Measurements from ENCODE around the gene ALCAM. TPM values are rescaled to one million over a fixed set of nuclear protein-coding genes. Genes with fewer than 3 reads are reported as not detected.

Gene ALCAM
- total RNA-seq, 3 donors from 2014 or later = 20.3 to 223 (median 118) TPM

- no peaks in the 10 kb centered on the region for H3K36me3 ChIP-seq
These were observed 107.0 kb downstream of the ALCAM start for GRCh38 chr3:105473521-105474223.

GRCh38 chr3:105480768-105481167, 114.1 kb downstream of the ALCAM start:
- intact Hi-C loops (cut with DNase I; ENCODE audit: low total_unique reads) = no loop called here
- Histone ChIP-seq H3K9me3 (peaks cover 0 to 8% of the 10 kb centered on the region in 2 donors), H3K4me3 (no peak overlapping the region), H3K27me3 (no peaks in the 10 kb centered on the region), H3K4me1 (no peaks in the 10 kb centered on the region), H3K27ac (no peak overlapping the region), H3K36me3 (no peaks in the 10 kb centered on the region)
- no peak for DNase-seq (ENCODE audit: low spot score in 2 of 2)
- TF ChIP-seq POLR2A (IDR thresholded peaks at IDR 0.05) (no peak), POLR2AphosphoS5 (IDR thresholded peaks at IDR 0.05) (no peak), CTCF (IDR thresholded peaks at IDR 0.05) (no peak)

More at GRCh38 chr3:105473521-105474223, 107.0 kb downstream of the ALCAM start:
- TF ChIP-seq POLR2A (IDR thresholded peaks at IDR 0.05) = no peak
- TF ChIP-seq POLR2AphosphoS5 (IDR thresholded peaks at IDR 0.05) = no peak
- TF ChIP-seq CTCF (IDR thresholded peaks at IDR 0.05) = no peak
- DNase-seq (ENCODE audit: low spot score in 2 of 2) = no peak
- Histone ChIP-seq H3K9me3 (peaks cover 0 to 8% of the 10 kb centered on the region in 2 donors), H3K27ac (no peak overlapping the region), H3K4me1 (no peaks in the 10 kb centered on the region), H3K4me3 (no peak overlapping the region), H3K27me3 (no peaks in the 10 kb centered on the region)
- intact Hi-C loops (cut with DNase I; ENCODE audit: low total_unique reads) = no loop called here

- no peaks in the 10 kb centered on the region for H3K9me3 ChIP-seq
- intact Hi-C loops (cut with DNase I; ENCODE audit: low total_unique reads) = no loop called here
- H3K4me3 ChIP-seq = no peak overlapping the region
- DNase-seq (ENCODE audit: low spot score in 2 of 2) = no peak
- no peaks in the 10 kb centered on the region for H3K4me1 ChIP-seq
- TF ChIP-seq POLR2A (IDR thresholded peaks at IDR 0.05) (no peak), POLR2AphosphoS5 (IDR thresholded peaks at IDR 0.05) (no peak), CTCF (IDR thresholded peaks at IDR 0.05) (no peak)
- no peak overlapping the region for H3K27ac ChIP-seq
- no peaks in the 10 kb centered on the region for H3K36me3 ChIP-seq
- H3K27me3 ChIP-seq = no peaks in the 10 kb centered on the region
These were observed 116.8 kb downstream of the ALCAM start for GRCh38 chr3:105483476-105483875.

- TF ChIP-seq POLR2AphosphoS5 (IDR thresholded peaks at IDR 0.05) (no peak), CTCF (IDR thresholded peaks at IDR 0.05) (no peak), POLR2A (IDR thresholded peaks at IDR 0.05) (no peak)
- intact Hi-C loops (cut with DNase I; ENCODE audit: low total_unique reads) = no loop called here
- Histone ChIP-seq H3K4me3 (no peak overlapping the region), H3K9me3 (peaks cover 6 to 8% of the 10 kb centered on the region in 2 donors), H3K36me3 (no peaks in the 10 kb centered on the region), H3K27ac (no peak overlapping the region), H3K27me3 (no peaks in the 10 kb centered on the region), H3K4me1 (no peaks in the 10 kb centered on the region)
- no peak for DNase-seq (ENCODE audit: low spot score in 2 of 2)
These were observed 123.3 kb downstream of the ALCAM start for GRCh38 chr3:105490045-105490444.

- TF ChIP-seq POLR2AphosphoS5 (IDR thresholded peaks at IDR 0.05) (no peak), CTCF (IDR thresholded peaks at IDR 0.05) (no peak), POLR2A (IDR thresholded peaks at IDR 0.05) (no peak)
- intact Hi-C loops (cut with DNase I; ENCODE audit: low total_unique reads) = no loop called here
These were observed 126.7 kb downstream of the ALCAM start for GRCh38 chr3:105493305-105493892.

More at GRCh38 chr3:105493305-105493892, 126.7 kb downstream of the ALCAM start:
- peaks cover 6 to 8% of the 10 kb centered on the region in 2 donors for H3K9me3 ChIP-seq
- H3K27me3 ChIP-seq = no peaks in the 10 kb centered on the region
- no peaks in the 10 kb centered on the region for H3K4me1 ChIP-seq
- H3K36me3 ChIP-seq = no peaks in the 10 kb centered on the region
- no peak for DNase-seq (ENCODE audit: low spot score in 2 of 2)
- no peak overlapping the region for H3K27ac ChIP-seq
- no peak overlapping the region for H3K4me3 ChIP-seq
